ENCODE results near the gene ENTPD2. TPM values are rescaled to one million over a fixed set of nuclear protein-coding genes. Genes with fewer than 3 reads are reported as not detected.

The ENTPD2 gene
- total RNA-seq, 4 donors from 2014 or later, result not detected

- TF ChIP-seq CTCF (IDR thresholded peaks at IDR 0.05; ENCODE audit: low read depth), result no peak
These were observed 12.4 kb upstream of the ENTPD2 start for GRCh38 chr9:137066096-137066861.

DNA sequence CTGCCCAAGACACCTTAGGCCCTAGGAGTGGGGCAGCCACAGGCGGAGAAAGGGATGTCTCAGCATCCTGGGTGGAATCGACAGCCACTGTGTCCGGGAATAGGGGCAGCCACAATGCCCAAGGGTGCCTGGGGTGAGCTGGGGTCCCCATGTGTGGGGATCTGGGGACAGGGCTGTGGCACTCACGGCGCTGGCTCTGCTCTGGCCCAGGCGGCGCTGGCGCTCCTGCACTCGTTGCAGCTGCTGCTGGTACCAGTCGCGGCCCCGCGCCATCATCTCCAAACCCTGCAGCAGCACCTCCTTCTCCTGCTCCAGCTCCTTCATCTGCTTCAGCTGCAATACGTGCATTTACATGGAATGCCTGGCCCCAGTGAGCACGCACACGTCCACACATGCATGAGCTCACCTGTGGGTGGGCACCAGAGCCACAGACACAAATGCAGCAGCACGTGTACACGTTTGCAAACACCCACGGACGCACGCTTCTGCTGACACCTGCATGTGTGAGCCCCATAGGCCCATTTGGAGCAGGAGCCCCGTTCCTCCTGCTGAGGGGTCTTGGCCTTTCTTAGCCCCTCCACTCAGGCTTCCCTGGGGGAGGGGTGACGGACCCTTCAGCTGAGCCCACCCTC is 11.6 kb upstream of the ENTPD2 start:
- TF ChIP-seq CTCF (IDR thresholded peaks at IDR 0.05; ENCODE audit: low read depth), result no peak

GRCh38 chr9:137064880-137065164 is 11.0 kb upstream of the ENTPD2 start:
- TF ChIP-seq CTCF (IDR thresholded peaks at IDR 0.05; ENCODE audit: low read depth), result no peak

GRCh38 chr9:137064027-137064879 is 10.4 kb upstream of the ENTPD2 start:
- no peak for TF ChIP-seq CTCF (IDR thresholded peaks at IDR 0.05; ENCODE audit: low read depth)

GRCh38 chr9:137063311-137064026 is 9.6 kb upstream of the ENTPD2 start:
- no peak for TF ChIP-seq CTCF (IDR thresholded peaks at IDR 0.05; ENCODE audit: low read depth)

DNA sequence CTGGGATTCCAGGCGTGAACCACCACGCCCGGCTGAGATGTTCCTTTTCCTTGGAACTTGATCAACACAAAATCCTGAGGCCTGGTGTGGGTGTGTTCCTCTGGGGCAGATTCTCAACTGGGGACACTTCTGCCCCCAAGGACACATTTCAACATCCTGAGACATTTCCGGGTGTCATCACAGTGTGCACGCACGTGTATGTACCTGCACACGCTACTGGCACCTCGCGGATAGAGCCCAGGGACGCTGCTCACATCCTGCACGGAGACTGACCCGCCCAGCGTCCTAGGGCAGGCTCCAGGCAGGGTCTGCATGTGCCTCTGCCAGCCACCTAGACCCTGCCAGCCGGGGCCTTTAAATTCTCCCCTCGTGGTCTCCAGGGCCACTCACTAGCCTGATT is 8.5 kb upstream of the ENTPD2 start:
- no peak for TF ChIP-seq CTCF (IDR thresholded peaks at IDR 0.05; ENCODE audit: low read depth)
